ENCODE data around the gene SMC6. TPM values are rescaled to one million over a fixed set of nuclear protein-coding genes. Genes with fewer than 3 reads are reported as not detected.

The SMC6 gene
- total RNA-seq (2013; cell fraction: nucleolus; rRNA removed) = 156 and 158 TPM in 2 replicates
- total RNA-seq (2014; rRNA removed) = 36.1 and 48.3 TPM in 2 replicates
- 63.8 and 64.4 TPM in 2 replicates for total RNA-seq (2014; rRNA removed; fragmentation: Illumina TruSeq; extraction: Trizol)
- 40.3 and 41.5 TPM in 2 replicates for total RNA-seq (2021)
- 7.1 TPM for polyA plus RNA-seq (2011; ENCODE audit: low read depth)
- polyA plus RNA-seq (2011; rRNA removed) = 32.5 and 54.9 TPM in 2 replicates
- polyA plus RNA-seq (2011; cell fraction: cytosol; rRNA removed) = 7.9 and 8.3 TPM in 2 replicates
- polyA plus RNA-seq (2011; cell fraction: nucleus; rRNA removed) = 31.6 and 34.1 TPM in 2 replicates
- 11.0 and 16.3 TPM in 2 replicates for polyA plus RNA-seq (2012)
- polyA plus RNA-seq (2014; fragmentation: Illumina TruSeq; extraction: Trizol) = 49.3 and 64.3 TPM in 2 replicates
- polyA plus RNA-seq (2014; fragmentation: Nextera tagmentation; extraction: Ambion mirVana) = 10 to 100 TPM; 12.8 to 18.9 TPM
- polyA plus RNA-seq (2014; rRNA removed) = 26.2 and 32.0 TPM in 2 replicates
- polyA plus RNA-seq (2016; fragmentation: Nextera tagmentation; extraction: Ambion mirVana) = 10 to 100 TPM; 45.5 to 55.3 TPM
- 24.8 and 35.4 TPM in 2 replicates for polyA minus RNA-seq (2011; rRNA and poly(A)+ RNA removed)
- polyA minus RNA-seq (2011; cell fraction: cytosol; rRNA and poly(A)+ RNA removed) = 7.2 and 12.1 TPM in 2 replicates
- 28.9 and 43.6 TPM in 2 replicates for polyA minus RNA-seq (2011; cell fraction: nucleus; rRNA and poly(A)+ RNA removed)
- Bru-seq, nascent RNA = percentile 73 among the genes with signal in this experiment
- percentile 72 among the genes with signal in this experiment for BruChase-seq, experiment 1, labeled RNA remaining after a 6-hour chase
- BruChase-seq, experiment 2, labeled RNA remaining after a 2-hour chase = percentile 70 among the genes with signal in this experiment
- long read RNA-seq, experiment 1, full-length matches to known transcripts = 3 of 27 reads
- long read RNA-seq, experiment 1, partial matches to known transcripts = 15 of 27 reads
- long read RNA-seq, experiment 1, other reads (novel, unspliced or antisense) = 9 of 27 reads
- long read RNA-seq, experiment 2, partial matches to known transcripts = 278 of 345 reads
- long read RNA-seq, experiment 2, other reads (novel, unspliced or antisense) = 67 of 345 reads

- FAIRE-seq (no peak), ATAC-seq (peak; percentile 80), DNase-seq (ENCODE audit: low read depth, low spot score) (peak; percentile 83)
- Histone ChIP-seq H2AFZ (ENCODE audit: control insufficient read depth, low read depth, low read length) (peak within 1 kb of the TSS; percentile 70), H3K4me1 (ENCODE audit: control insufficient read depth, insufficient read depth, low read length) (peaks cover 9% of the 10 kb centered on the region), H3K4me2 (ENCODE audit: control insufficient read depth, insufficient read depth) (peak within 1 kb of the TSS; percentile 84), H3K36me3 (ENCODE audit: control insufficient read depth in 2 of 2, insufficient read depth in 2 of 2, low read length in 1 of 2) (no peaks in the 10 kb centered on the region), H3K4me3 (peak within 1 kb of the TSS; percentile 91), H3K27me3 (replicated peaks in 1 of 2; ENCODE audit: control insufficient read depth in 2 of 2, insufficient read depth in 2 of 2, low read length in 1 of 2) (no peaks in the 10 kb centered on the region), H3K9me3 (replicated peaks; ENCODE audit: control insufficient read depth, insufficient read depth, low read length) (no peaks in the 10 kb centered on the region), H3K79me2 (ENCODE audit: control insufficient read depth, insufficient read depth, low read length) (peaks cover 92% of the 10 kb centered on the region), H3K9ac (ENCODE audit: control insufficient read depth, insufficient read depth, low read length) (peak within 1 kb of the TSS; percentile 94), H4K20me1 (ENCODE audit: control insufficient read depth, insufficient read depth) (no peaks in the 10 kb centered on the region), H3K27ac (ENCODE audit: control insufficient read depth, insufficient read depth) (peak within 1 kb of the TSS; percentile 94)
- ChIA-PET RAD21 (ENCODE audit: unreplicated experiment) (interaction anchor here (0.9 to 5.4 kb wide), 9 partner anchors 17 to 73 kb away, joined by 3 to 49 read pairs (median 6); partner anchors contain the start of gene MSGN1), SMC1A (ENCODE audit: uncharacterized antibody, unreplicated experiment) (interaction anchor here (0.8 to 6.1 kb wide), 8 partner anchors 20 to 95 kb away, joined by 3 to 60 read pairs (median 9); partner anchors contain the start of gene MSGN1), POLR2A (interaction anchor here (1.0 to 2.9 kb wide), 9 partner anchors 10 to 77 kb away, joined by 3 to 19 read pairs (median 6); partner anchors contain the start of gene MSGN1), CTCF (interaction anchor here (0.7 to 5.4 kb wide), 10 partner anchors 9 to 78 kb away, joined by 3 to 79 read pairs (median 4); no protein-coding TSS in a partner anchor)
- no TSS peak for BruUV-seq (replicated peaks)
- in situ Hi-C loops (cut with MboI) = no loop called here
- intact Hi-C loops (cut with micrococcal nuclease; ENCODE audit: unreplicated experiment) = loop anchor here (2.0 to 10.0 kb wide), 3 partner anchors 67 to 1099 kb away; partner anchors contain the start of gene RAD51AP2
- WGBS (ENCODE audit: insufficient coverage, insufficient replicate concordance, low lambda C conversion rate, missing lambda C conversion rate) = 2% methylated on average over 56 of the region's 76 CpGs
- no peak for TF ChIP-seq SREBF2 (IDR thresholded peaks at IDR 0.05; ENCODE audit: low read length)
- TF ChIP-seq REST (IDR thresholded peaks at IDR 0.05; ENCODE audit: low read depth, low read length) = no peak
- no peak; the same call in 1 of the 2 replicates for TF ChIP-seq CREB1 (IDR thresholded peaks at IDR 0.05; ENCODE audit: low read depth)
- TF ChIP-seq BMI1 (IDR thresholded peaks at IDR 0.05; ENCODE audit: borderline replicate concordance) = no peak
- TF ChIP-seq ATF2 (IDR thresholded peaks at IDR 0.05; ENCODE audit: low read length) = no peak
- TF ChIP-seq ZBED1 (IDR thresholded peaks at IDR 0.05; ENCODE audit: borderline replicate concordance) = no peak
- no peak for TF ChIP-seq LARP7 (IDR thresholded peaks at IDR 0.05)
- no peak for TF ChIP-seq SREBF1 (IDR thresholded peaks at IDR 0.05; ENCODE audit: low read length)
- no peak for TF ChIP-seq ZSCAN29 (IDR thresholded peaks at IDR 0.05)
- TF ChIP-seq SPI1 (IDR thresholded peaks at IDR 0.05; ENCODE audit: borderline replicate concordance, insufficient read depth, low read depth, low read length) = no peak
- no peak for TF ChIP-seq SIX5 (IDR thresholded peaks at IDR 0.05; ENCODE audit: low read depth, low read length, severe bottlenecking)
- no peak for TF ChIP-seq FOS (IDR thresholded peaks at IDR 0.05; ENCODE audit: borderline replicate concordance, extremely low read depth, insufficient read length)
- TF ChIP-seq EZH2 (IDR thresholded peaks at IDR 0.05; ENCODE audit: borderline replicate concordance, control insufficient read depth, low read depth, low read length) = no peak
- peak; percentile 43; the same call in 1 of the 2 replicates for TF ChIP-seq ASH2L (IDR thresholded peaks at IDR 0.05; ENCODE audit: borderline replicate concordance, low read depth)
These were observed at the start of gene SMC6, which contains the start of gene GEN1 for GRCh38 chr2:17753803-17754663. Gene SMC6, minus strand, starts transcription at chr2:17753810. Its CDS starts 7,864 bp downstream, at chr2:17745946. Gene GEN1, plus strand, starts transcription at chr2:17754138. Its CDS starts 5,806 bp downstream, at chr2:17759944.
